Measurements from ENCODE around the gene TGFBR2. TPM values are rescaled to one million over a fixed set of nuclear protein-coding genes. Genes with fewer than 3 reads are reported as not detected.

TGFBR2 gene
- 25.7 to 52.2 TPM (median 28.4 TPM) in 3 replicates for total RNA-seq
- long read RNA-seq, full-length matches to known transcripts, result 35 of 37 reads
- long read RNA-seq, partial matches to known transcripts, result 2 of 37 reads
- long read RNA-seq, other reads (novel, unspliced or antisense), result 0 of 37 reads

DNA sequence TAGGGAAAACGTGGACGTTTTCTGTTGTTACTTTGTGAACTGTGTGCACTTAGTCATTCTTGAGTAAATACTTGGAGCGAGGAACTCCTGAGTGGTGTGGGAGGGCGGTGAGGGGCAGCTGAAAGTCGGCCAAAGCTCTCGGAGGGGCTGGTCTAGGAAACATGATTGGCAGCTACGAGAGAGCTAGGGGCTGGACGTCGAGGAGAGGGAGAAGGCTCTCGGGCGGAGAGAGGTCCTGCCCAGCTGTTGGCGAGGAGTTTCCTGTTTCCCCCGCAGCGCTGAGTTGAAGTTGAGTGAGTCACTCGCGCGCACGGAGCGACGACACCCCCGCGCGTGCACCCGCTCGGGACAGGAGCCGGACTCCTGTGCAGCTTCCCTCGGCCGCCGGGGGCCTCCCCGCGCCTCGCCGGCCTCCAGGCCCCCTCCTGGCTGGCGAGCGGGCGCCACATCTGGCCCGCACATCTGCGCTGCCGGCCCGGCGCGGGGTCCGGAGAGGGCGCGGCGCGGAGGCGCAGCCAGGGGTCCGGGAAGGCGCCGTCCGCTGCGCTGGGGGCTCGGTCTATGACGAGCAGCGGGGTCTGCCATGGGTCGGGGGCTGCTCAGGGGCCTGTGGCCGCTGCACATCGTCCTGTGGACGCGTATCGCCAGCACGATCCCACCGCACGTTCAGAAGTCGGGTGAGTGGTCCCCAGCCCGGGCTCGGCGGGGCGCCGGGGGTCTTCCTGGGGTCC, at the start of gene TGFBR2:
TGFBR2 (plus strand) TSS at position 301 of the 731 bp plus-strand sequence; CDS start at position 584, 283 bp downstream.
- Mint-ChIP-seq H3K4me3 (ENCODE audit: unreplicated experiment) (peak within 1 kb of the TSS; percentile 87), H3K9me3 (ENCODE audit: low read depth) (no peaks in the 10 kb centered on the region), H3K27me3 (ENCODE audit: low read depth) (no peaks in the 10 kb centered on the region), H3K27ac (ENCODE audit: unreplicated experiment) (peak within 1 kb of the TSS; percentile 92), H3K4me1 (ENCODE audit: low read depth) (peaks cover 26% of the 10 kb centered on the region), H3K36me3 (ENCODE audit: low read depth) (no peaks in the 10 kb centered on the region)
- TF ChIP-seq, protein P1, sequence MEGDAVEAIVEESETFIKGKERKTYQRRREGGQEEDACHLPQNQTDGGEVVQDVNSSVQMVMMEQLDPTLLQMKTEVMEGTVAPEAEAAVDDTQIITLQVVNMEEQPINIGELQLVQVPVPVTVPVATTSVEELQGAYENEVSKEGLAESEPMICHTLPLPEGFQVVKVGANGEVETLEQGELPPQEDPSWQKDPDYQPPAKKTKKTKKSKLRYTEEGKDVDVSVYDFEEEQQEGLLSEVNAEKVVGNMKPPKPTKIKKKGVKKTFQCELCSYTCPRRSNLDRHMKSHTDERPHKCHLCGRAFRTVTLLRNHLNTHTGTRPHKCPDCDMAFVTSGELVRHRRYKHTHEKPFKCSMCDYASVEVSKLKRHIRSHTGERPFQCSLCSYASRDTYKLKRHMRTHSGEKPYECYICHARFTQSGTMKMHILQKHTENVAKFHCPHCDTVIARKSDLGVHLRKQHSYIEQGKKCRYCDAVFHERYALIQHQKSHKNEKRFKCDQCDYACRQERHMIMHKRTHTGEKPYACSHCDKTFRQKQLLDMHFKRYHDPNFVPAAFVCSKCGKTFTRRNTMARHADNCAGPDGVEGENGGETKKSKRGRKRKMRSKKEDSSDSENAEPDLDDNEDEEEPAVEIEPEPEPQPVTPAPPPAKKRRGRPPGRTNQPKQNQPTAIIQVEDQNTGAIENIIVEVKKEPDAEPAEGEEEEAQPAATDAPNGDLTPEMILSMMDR (IDR thresholded peaks at IDR 0.05), result peak; percentile 68
- peak; percentile 97 for DNase-seq (ENCODE audit: low spot score)

DNA sequence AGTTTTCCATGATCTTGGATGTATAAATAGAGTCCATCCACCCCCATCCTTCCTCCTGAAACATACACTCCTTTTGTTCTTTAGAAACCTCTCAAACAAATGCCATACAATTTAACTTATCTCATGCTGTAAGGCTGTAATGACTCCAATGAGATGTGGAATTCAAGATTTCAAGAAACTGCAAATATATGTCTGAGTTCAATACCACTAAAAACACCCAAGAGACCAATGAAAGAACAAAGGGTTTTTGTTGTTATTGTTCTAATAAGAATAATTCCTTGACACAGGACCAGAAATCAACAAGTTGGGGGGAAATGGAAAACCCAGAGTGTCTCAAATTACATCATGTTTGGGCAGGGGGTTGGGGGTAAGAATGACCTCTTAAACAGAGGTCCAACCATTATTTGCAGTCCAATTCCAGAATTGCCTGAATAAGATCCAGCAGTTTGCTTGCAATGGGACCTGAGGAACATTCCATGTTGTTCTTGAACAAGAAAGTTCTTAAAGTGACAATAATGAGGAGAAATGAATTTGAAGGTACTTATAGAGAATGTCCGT, 48.6 kb upstream of the TGFBR2 start:
- Mint-ChIP-seq H3K4me3 (ENCODE audit: unreplicated experiment) (no peak overlapping the region), H3K27me3 (ENCODE audit: low read depth) (no peaks in the 10 kb centered on the region), H3K9me3 (ENCODE audit: low read depth) (no peaks in the 10 kb centered on the region), H3K36me3 (ENCODE audit: low read depth) (no peaks in the 10 kb centered on the region), H3K27ac (ENCODE audit: unreplicated experiment) (no peak overlapping the region), H3K4me1 (ENCODE audit: low read depth) (peaks cover 9% of the 10 kb centered on the region)
- TF ChIP-seq, protein P1 (IDR thresholded peaks at IDR 0.05), result no peak
- no peak for DNase-seq (ENCODE audit: low spot score)

DNA sequence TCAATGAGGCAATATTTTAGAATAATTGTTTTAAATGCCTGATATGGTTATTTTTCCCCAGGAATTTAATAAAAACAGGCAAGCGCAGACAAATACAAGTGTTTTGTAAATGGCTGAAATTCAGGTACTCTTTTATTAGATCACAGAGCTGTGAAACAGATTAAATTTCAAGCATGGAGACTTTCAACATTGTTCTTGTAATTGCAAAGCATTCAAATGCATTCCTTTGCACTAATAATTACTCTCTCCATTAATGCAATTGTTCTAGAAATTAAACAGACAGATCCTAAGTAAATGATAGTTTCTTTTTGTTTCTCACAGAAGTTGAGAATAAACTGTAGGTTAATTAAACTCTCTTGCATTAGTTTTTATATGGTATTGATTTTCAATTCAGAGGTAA, 42.4 kb upstream of the TGFBR2 start:
- TF ChIP-seq, protein P1 (IDR thresholded peaks at IDR 0.05), result no peak
- DNase-seq (ENCODE audit: low spot score), result no peak
- no peaks in the 10 kb centered on the region for H3K9me3 Mint-ChIP-seq (ENCODE audit: low read depth)

DNA sequence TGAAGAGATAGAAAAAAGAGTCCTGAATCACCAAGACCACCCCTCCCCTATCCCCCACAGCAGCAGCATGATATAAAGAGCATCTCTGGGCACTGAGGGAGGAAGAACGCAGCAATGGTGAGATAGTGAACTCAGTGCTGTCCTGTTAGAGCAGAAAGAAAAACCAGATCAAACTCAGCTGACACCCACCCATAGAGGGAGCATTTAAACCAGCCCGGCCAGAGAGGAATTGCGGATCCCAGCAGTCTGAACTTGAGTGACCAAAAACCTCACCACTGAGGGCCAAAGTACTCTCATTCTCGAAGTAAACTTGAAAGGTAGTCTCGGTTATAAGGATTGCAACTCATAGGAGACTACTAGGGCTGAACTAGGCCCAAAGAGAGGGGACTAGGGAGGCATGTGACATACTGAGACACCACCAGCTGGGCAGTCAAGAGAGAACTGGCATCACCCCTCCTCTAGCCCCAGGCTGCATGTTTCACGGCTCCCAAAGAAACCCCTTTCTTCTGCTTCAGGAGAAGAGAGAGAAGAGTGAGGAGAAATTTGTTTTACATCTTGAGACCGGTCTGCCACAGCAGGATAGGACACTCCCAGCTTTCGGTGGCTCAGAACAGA, 39.2 kb upstream of the TGFBR2 start:
- no peak overlapping the region for H3K27ac Mint-ChIP-seq (ENCODE audit: unreplicated experiment)
- no peaks in the 10 kb centered on the region for H3K27me3 Mint-ChIP-seq (ENCODE audit: low read depth)
- TF ChIP-seq, protein P1 (IDR thresholded peaks at IDR 0.05), result no peak
- no peaks in the 10 kb centered on the region for H3K36me3 Mint-ChIP-seq (ENCODE audit: low read depth)
- DNase-seq (ENCODE audit: low spot score), result no peak
- no peaks in the 10 kb centered on the region for H3K4me1 Mint-ChIP-seq (ENCODE audit: low read depth)
- H3K4me3 Mint-ChIP-seq (ENCODE audit: unreplicated experiment), result no peak overlapping the region
- peaks cover 5% of the 10 kb centered on the region for H3K9me3 Mint-ChIP-seq (ENCODE audit: low read depth)

More for the DNA sequence above, 42.4 kb upstream of the TGFBR2 start:
- Mint-ChIP-seq H3K4me3 (ENCODE audit: unreplicated experiment) (no peak overlapping the region), H3K27ac (ENCODE audit: unreplicated experiment) (no peak overlapping the region), H3K4me1 (ENCODE audit: low read depth) (no peaks in the 10 kb centered on the region), H3K27me3 (ENCODE audit: low read depth) (no peaks in the 10 kb centered on the region), H3K36me3 (ENCODE audit: low read depth) (no peaks in the 10 kb centered on the region)

DNA sequence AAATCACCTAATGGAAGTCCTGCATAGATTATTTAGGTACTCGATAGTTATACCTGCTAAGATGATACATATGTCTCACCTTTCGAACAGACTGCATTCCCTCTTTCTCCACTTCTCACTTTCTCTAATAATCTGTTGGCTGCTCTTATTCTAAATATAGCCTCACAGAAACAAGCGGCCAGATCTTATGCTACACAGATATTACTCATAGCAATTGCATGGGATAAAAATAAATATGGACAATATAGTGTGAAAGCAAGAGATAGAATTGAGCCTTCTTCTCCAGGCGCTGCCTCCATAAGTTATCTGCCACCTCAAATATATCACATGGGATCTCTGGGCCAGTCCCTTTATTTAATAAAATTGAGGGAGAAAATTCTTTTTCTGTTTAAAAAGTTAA, 29.5 kb upstream of the TGFBR2 start:
- peaks cover 5% of the 10 kb centered on the region for H3K9me3 Mint-ChIP-seq (ENCODE audit: low read depth)
- no peak overlapping the region for H3K4me3 Mint-ChIP-seq (ENCODE audit: unreplicated experiment)
- H3K4me1 Mint-ChIP-seq (ENCODE audit: low read depth), result peaks cover 25% of the 10 kb centered on the region
- H3K36me3 Mint-ChIP-seq (ENCODE audit: low read depth), result no peaks in the 10 kb centered on the region
- no peak for DNase-seq (ENCODE audit: low spot score)
- H3K27ac Mint-ChIP-seq (ENCODE audit: unreplicated experiment), result peak overlapping the region; percentile 55
- no peaks in the 10 kb centered on the region for H3K27me3 Mint-ChIP-seq (ENCODE audit: low read depth)
- TF ChIP-seq, protein P1 (IDR thresholded peaks at IDR 0.05), result no peak

Measured in chondrocyte (in vitro differentiated cells).